Measurements from ENCODE around the gene DPF3. TPM values are rescaled to one million over a fixed set of nuclear protein-coding genes. Genes with fewer than 3 reads are reported as not detected.

Gene DPF3
- total and polyA plus RNA-seq, 2 of the 13 experiments (the other 11 are each of a cell fraction or from before 2014, with no cell fraction given): 0.09 to 0.60 TPM

DNA sequence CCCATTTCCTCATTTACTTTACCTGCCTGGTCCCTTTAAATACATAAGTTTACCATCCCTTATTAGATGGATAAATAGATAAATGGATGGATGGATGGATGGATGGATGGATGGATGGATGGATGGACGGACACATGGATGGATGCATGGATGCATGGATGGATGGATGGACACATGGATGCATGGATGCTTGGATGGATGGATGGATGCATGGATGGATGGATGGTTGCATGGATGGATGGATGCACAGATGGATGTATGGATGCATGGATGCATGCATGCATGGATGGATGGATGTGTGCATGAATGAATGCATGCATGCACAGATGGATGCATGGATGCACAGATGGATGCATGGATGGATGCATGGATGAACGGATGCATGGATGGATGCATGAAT lies 93.6 kb downstream of the DPF3 start:
- intact Hi-C loops (cut with micrococcal nuclease; ENCODE audit: unreplicated experiment): no loop called here
- POLR2A ChIA-PET: no interaction called here
- FAIRE-seq: no peak

GRCh38 chr14:72796935-72797334 lies 97.0 kb downstream of the DPF3 start:
- H3K4me2 ChIP-seq (ENCODE audit: low read depth, low read length): no peak overlapping the region
- in situ Hi-C loops (cut with HindIII; ENCODE audit: extremely low pct_ligation_motif_present, low pct_unique_long_range_greater_than_20kb): no loop called here
- no peaks in the 10 kb centered on the region for H3K9me3 ChIP-seq (ENCODE audit: low read length)
- H3K27ac ChIP-seq (ENCODE audit: extremely low read length, insufficient read depth, low read length): no peak overlapping the region
- H3K36me3 ChIP-seq (replicated peaks in 1 of 2; ENCODE audit: control insufficient read depth in 1 of 2, insufficient read depth in 2 of 2, low read length in 2 of 2): no peaks in the 10 kb centered on the region
- no peak for TF ChIP-seq ZNF121 (CRISPR knock-in tag; IDR thresholded peaks at IDR 0.05)
- TF ChIP-seq, protein P1, sequence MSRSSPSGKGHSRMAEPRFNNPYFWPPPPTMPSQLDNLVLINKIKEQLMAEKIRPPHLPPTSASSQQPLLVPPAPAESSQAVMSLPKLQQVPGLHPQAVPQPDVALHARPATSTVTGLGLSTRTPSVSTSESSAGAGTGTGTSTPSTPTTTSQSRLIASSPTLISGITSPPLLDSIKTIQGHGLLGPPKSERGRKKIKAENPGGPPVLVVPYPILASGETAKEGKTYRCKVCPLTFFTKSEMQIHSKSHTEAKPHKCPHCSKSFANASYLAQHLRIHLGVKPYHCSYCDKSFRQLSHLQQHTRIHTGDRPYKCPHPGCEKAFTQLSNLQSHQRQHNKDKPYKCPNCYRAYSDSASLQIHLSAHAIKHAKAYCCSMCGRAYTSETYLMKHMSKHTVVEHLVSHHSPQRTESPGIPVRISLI (CRISPR knock-in tag; IDR thresholded peaks at IDR 0.05; ENCODE audit: borderline replicate concordance): no peak
- no peak for TF ChIP-seq ELF1 (CRISPR knock-in tag; IDR thresholded peaks at IDR 0.05)
- TF ChIP-seq IRF9 (CRISPR knock-in tag; IDR thresholded peaks at IDR 0.05; ENCODE audit: borderline replicate concordance): no peak
- TF ChIP-seq, protein P2, sequence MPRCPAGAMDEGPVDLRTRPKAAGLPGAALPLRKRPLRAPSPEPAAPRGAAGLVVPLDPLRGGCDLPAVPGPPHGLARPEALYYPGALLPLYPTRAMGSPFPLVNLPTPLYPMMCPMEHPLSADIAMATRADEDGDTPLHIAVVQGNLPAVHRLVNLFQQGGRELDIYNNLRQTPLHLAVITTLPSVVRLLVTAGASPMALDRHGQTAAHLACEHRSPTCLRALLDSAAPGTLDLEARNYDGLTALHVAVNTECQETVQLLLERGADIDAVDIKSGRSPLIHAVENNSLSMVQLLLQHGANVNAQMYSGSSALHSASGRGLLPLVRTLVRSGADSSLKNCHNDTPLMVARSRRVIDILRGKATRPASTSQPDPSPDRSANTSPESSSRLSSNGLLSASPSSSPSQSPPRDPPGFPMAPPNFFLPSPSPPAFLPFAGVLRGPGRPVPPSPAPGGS (CRISPR knock-in tag; IDR thresholded peaks at IDR 0.05): no peak
- TF ChIP-seq ZNF816 (CRISPR knock-in tag; IDR thresholded peaks at IDR 0.05; ENCODE audit: borderline replicate concordance): no peak
- DNase-seq (ENCODE audit: low spot score): no peak
- H3K27me3 ChIP-seq (ENCODE audit: control insufficient read depth in 1 of 2, insufficient read depth in 2 of 2, low read length in 2 of 2): peaks cover 0 to 11% of the 10 kb centered on the region in 2 experiments; a peak in 1 of 5 replicates
- ChIA-PET CTCF (ENCODE audit: low intra/inter-chr PET ratio, low total read pairs) (no interaction called here), POLR2A (no interaction called here)
- intact Hi-C loops (cut with micrococcal nuclease; ENCODE audit: unreplicated experiment): no loop called here
- 58% methylated on average over 6 of the region's 6 CpGs for WGBS (ENCODE audit: low lambda C conversion rate)
- H3K9ac ChIP-seq (ENCODE audit: insufficient read depth, low read depth, low read length): no peak overlapping the region
- H3K4me1 ChIP-seq (ENCODE audit: insufficient read depth, low read length): no peaks in the 10 kb centered on the region
- no peak overlapping the region for H3K4me3 ChIP-seq (replicated peaks in 1 of 3; ENCODE audit: insufficient read depth in 1 of 3, low read depth in 2 of 3, low read length in 3 of 3)
- H2AFZ ChIP-seq (ENCODE audit: low read length): no peak overlapping the region
- no peak for ATAC-seq
- H4K20me1 ChIP-seq (ENCODE audit: insufficient read depth, low read length): no peaks in the 10 kb centered on the region
- BruUV-seq (replicated peaks): no TSS peak
- FAIRE-seq: no peak
- no peaks in the 10 kb centered on the region for H3K79me2 ChIP-seq (ENCODE audit: insufficient read depth, low read length)

More for the DNA sequence above, 93.6 kb downstream of the DPF3 start:
- DNase-seq (ENCODE audit: low spot score) (no peak), ATAC-seq (no peak)
- H3K27ac ChIP-seq (ENCODE audit: extremely low read length, insufficient read depth, low read length): no peak overlapping the region
- no peaks in the 10 kb centered on the region for H3K36me3 ChIP-seq (replicated peaks in 1 of 2; ENCODE audit: control insufficient read depth in 1 of 2, insufficient read depth in 2 of 2, low read length in 2 of 2)
- peaks cover 1 to 4% of the 10 kb centered on the region in 2 experiments; a peak in 1 of 5 replicates for H3K27me3 ChIP-seq (ENCODE audit: control insufficient read depth in 1 of 2, insufficient read depth in 2 of 2, low read length in 2 of 2)
- in situ Hi-C loops (cut with HindIII; ENCODE audit: extremely low pct_ligation_motif_present, low pct_unique_long_range_greater_than_20kb): no loop called here
- TF ChIP-seq REPIN1 (CRISPR knock-in tag; IDR thresholded peaks at IDR 0.05; ENCODE audit: borderline replicate concordance, low read depth) (no peak), ZNF232 (CRISPR knock-in tag; IDR thresholded peaks at IDR 0.05; ENCODE audit: borderline replicate concordance) (no peak), ZNF44 (CRISPR knock-in tag; IDR thresholded peaks at IDR 0.05) (no peak), ZNF674 (CRISPR knock-in tag; IDR thresholded peaks at IDR 0.05; ENCODE audit: low read depth) (no peak)
- no peak overlapping the region for H3K4me2 ChIP-seq (ENCODE audit: low read depth, low read length)
- no peak overlapping the region for H2AFZ ChIP-seq (ENCODE audit: low read length)
- H3K4me3 ChIP-seq (replicated peaks in 1 of 3; ENCODE audit: insufficient read depth in 1 of 3, low read depth in 2 of 3, low read length in 3 of 3): no peak overlapping the region
- no peaks in the 10 kb centered on the region for H4K20me1 ChIP-seq (ENCODE audit: insufficient read depth, low read length)
- 44% methylated on average over 2 of the region's 2 CpGs for WGBS (ENCODE audit: low lambda C conversion rate)
- no peaks in the 10 kb centered on the region for H3K79me2 ChIP-seq (ENCODE audit: insufficient read depth, low read length)
- CTCF ChIA-PET (ENCODE audit: low intra/inter-chr PET ratio, low total read pairs): no interaction called here
- H3K9ac ChIP-seq (ENCODE audit: insufficient read depth, low read depth, low read length): no peak overlapping the region
- H3K4me1 ChIP-seq (ENCODE audit: insufficient read depth, low read length): 0 out of 2 replicates have a peak, but pooled peaks cover 10% of the 10 kb centered on the region
- no peaks in the 10 kb centered on the region for H3K9me3 ChIP-seq (ENCODE audit: low read length)
- no TSS peak for BruUV-seq (replicated peaks)
